Measurements from ENCODE around the gene PIP5K1C. TPM values are rescaled to one million over a fixed set of nuclear protein-coding genes. Genes with fewer than 3 reads are reported as not detected.
"Not testable (repeated sequence)": the region's sequence is repeated elsewhere in the genome, so short reads cannot be mapped to it uniquely, and the experiment has no call there.

Gene PIP5K1C
- total and polyA plus RNA-seq, 10 of the 15 experiments (the other 5 are each of a cell fraction or from before 2014, with no cell fraction given), result 0.39 to 19.6 (median 5.3) TPM

- TF ChIP-seq EGR1 (IDR thresholded peaks at IDR 0.05; ENCODE audit: borderline replicate concordance in 1 of 2, low read depth in 2 of 2, low read length in 2 of 2) (no peak), FOXM1 (IDR thresholded peaks at IDR 0.05; ENCODE audit: low read depth, low read length) (no peak), TCF3 (IDR thresholded peaks at IDR 0.05; ENCODE audit: borderline replicate concordance, insufficient read depth, low read depth, low read length) (no peak), RAD21 (IDR thresholded peaks at IDR 0.05; ENCODE audit: insufficient read depth, low read depth, low read length) (no peak), HDAC2 (IDR thresholded peaks at IDR 0.05) (no peak), STAT1 (conservative IDR thresholded peaks at IDR 0.05) (no peak), JUND (IDR thresholded peaks at IDR 0.05; ENCODE audit: low read depth, low read length) (no peak), SRF (IDR thresholded peaks at IDR 0.05; ENCODE audit: low read depth in 2 of 2, low read length in 2 of 2) (no peak), E4F1 (IDR thresholded peaks at IDR 0.05; ENCODE audit: borderline replicate concordance, partially characterized antibody) (no peak), SMAD1 (IDR thresholded peaks at IDR 0.05; ENCODE audit: low read depth, partially characterized antibody) (no peak), ATF3 (IDR thresholded peaks at IDR 0.05; ENCODE audit: borderline replicate concordance, extremely low read depth, low read depth, low read length) (no peak)
Observed at GRCh38 chr19:3585301-3586126, 114.8 kb downstream of the PIP5K1C start, which contains the start of gene GIPC3 (continued).

GRCh38 chr19:3584036-3584802 lies 116.0 kb downstream of the PIP5K1C start:
- 44% methylated on average over 15 of the region's 15 CpGs for WGBS (ENCODE audit: insufficient coverage, insufficient replicate concordance, low lambda C conversion rate, missing lambda C conversion rate)
- H3K4me3 ChIP-seq; H4K20me1 ChIP-seq (ENCODE audit: control insufficient read depth, insufficient read depth); DNase-seq (ENCODE audit: low read depth, low spot score); H3K27ac ChIP-seq (ENCODE audit: control insufficient read depth, insufficient read depth); H3K9me3 ChIP-seq (replicated peaks; ENCODE audit: control insufficient read depth, insufficient read depth, low read length); H3K4me1 ChIP-seq (ENCODE audit: control insufficient read depth, insufficient read depth, low read length); H3K27me3 ChIP-seq (replicated peaks in 1 of 2; ENCODE audit: control insufficient read depth in 2 of 2, insufficient read depth in 2 of 2, low read length in 1 of 2); H3K4me2 ChIP-seq (ENCODE audit: control insufficient read depth, insufficient read depth); H2AFZ ChIP-seq (ENCODE audit: control insufficient read depth, low read depth, low read length); ATAC-seq; BruUV-seq (replicated peaks); in situ Hi-C loops (cut with MboI); H3K36me3 ChIP-seq (ENCODE audit: control insufficient read depth in 2 of 2, insufficient read depth in 2 of 2, low read length in 1 of 2); H3K79me2 ChIP-seq (ENCODE audit: control insufficient read depth, insufficient read depth, low read length); H3K9ac ChIP-seq (ENCODE audit: control insufficient read depth, insufficient read depth, low read length); intact Hi-C loops (cut with micrococcal nuclease; ENCODE audit: unreplicated experiment); FAIRE-seq; SMC1A ChIA-PET (ENCODE audit: uncharacterized antibody, unreplicated experiment): not testable (repeated sequence)
- POLR2A ChIA-PET, result interaction anchor here (0.6 kb wide), 2 partner anchors 32 to 387 kb away, joined by 3 read pairs; no protein-coding TSS in a partner anchor
- CTCF ChIA-PET, result interaction anchor here (0.8 to 1.7 kb wide), 5 partner anchors 8 to 39 kb away, joined by 3 to 4 read pairs (median 3); no protein-coding TSS in a partner anchor
- RAD21 ChIA-PET (ENCODE audit: unreplicated experiment), result interaction anchor here (0.8 kb wide), 1 partner anchor 30 kb away, joined by 4 read pairs; no protein-coding TSS in a partner anchor
